UCSD-AML1 (cell line): Measurements from ENCODE around the gene FAM20C.
"Not testable (repeated sequence)": the region's sequence is repeated elsewhere in the genome, so short reads cannot be mapped to it uniquely, and the experiment has no call there.

Experiments used
- DNase-seq: peaks from one replicate; lab custom pipeline; 2025; ENCODE audit not compliant: unreplicated experiment; lab: John Stamatoyannopoulos, UW

Gene FAM20C

DNA sequence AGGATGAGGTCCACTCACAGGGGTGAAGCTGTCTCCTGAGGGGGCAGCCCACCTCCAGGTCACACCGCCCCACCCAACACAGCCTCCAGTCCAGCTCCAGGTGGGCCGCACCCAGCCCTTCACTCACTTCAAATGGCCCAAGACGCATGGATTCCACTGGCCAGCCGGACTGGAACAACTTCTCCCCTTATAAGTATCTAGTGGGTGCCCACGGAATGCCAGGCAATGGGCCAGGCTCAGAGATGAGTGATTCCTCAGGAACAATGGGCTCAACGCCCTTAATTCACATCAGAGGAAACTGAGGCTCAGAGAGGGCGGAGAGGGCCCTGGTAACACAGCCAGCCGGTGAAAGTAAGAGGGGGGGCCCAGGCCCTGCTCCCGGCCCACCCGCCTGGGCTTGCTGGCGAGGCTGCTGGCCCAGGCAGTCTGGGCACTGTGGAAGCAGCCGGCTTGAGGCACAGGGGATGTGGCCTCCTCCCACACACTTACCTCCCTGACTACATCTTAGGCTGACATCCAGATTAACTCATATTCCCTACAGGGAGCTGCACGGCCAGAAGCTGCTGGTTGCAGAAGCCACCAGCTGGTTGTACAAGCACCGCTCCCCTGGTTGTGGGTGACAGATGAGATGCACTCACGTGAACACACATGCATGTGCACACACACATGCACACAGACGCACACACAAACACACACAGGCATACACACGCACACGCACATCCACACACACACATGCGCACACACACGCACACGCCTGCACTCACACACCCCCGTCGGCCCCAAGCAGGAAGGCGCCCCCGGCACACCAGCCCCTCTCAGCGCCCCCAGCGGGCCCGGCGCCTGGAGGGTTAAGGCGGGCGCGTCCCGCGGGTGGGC lies 1.0 kb upstream of the FAM20C start:
- DNase-seq = no peak

DNA sequence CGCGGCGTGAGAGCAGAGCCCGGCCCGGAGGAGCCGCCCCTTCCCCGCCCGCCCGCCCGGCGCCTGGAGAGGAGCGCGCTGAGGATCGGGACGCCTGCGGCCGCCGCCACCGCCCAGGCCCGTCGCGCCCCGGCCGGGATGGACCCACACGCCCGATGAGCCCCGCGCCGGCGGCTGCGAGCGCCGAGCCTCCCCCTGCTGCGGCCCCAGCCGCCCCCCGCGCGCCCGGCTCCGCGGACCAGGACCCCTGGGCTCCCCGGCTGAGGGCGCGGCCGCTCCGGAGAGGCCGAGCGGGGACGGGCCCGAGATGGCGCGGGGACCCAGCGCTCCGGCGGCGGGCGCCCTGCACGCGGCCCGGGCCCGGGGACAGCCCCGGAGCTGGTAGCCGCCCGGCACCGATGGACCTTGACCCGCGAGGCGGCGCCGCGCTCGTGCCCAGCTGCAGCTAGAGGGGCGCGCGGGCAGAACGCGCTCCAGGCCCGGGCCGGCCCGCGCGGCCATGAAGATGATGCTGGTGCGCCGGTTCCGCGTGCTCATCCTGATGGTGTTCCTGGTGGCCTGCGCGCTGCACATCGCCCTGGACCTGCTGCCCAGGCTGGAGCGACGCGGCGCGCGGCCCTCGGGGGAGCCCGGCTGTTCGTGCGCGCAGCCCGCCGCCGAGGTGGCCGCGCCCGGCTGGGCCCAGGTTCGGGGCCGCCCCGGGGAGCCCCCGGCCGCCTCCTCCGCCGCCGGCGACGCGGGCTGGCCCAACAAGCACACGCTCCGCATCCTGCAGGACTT lies 520 bp downstream of the FAM20C start:
- no peak for DNase-seq

DNA sequence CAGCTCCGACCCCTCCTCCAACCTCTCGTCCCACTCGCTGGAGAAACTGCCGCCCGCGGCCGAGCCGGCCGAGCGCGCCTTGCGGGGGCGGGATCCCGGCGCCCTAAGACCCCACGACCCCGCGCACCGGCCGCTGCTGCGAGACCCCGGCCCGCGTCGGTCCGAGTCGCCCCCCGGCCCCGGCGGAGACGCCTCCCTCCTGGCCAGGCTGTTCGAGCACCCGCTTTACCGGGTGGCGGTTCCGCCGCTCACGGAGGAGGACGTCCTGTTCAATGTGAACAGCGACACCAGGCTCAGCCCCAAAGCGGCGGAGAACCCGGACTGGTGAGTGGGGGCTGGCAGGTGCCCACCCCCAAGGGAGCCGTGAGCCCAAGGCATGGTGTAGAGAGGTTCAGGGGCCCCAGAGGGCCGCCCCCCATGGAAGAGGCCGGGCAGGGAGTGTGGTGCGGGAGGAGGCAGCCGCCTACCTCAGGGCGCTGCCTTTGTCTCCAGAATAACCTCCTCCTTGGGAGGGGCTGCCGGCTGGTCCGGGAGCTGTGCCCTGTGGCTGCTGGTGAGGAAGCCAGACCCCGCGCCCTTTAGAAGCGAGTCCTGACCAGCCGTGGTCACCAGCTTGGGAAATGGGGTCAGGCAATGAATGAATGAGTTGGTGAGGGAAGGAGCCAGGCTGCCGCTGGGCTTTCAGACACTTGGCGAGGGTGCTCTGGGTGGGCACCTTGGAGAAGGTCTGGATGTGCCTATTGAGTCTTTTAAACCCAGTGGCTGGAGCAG lies 1.3 kb downstream of the FAM20C start:
- no peak for DNase-seq

DNA sequence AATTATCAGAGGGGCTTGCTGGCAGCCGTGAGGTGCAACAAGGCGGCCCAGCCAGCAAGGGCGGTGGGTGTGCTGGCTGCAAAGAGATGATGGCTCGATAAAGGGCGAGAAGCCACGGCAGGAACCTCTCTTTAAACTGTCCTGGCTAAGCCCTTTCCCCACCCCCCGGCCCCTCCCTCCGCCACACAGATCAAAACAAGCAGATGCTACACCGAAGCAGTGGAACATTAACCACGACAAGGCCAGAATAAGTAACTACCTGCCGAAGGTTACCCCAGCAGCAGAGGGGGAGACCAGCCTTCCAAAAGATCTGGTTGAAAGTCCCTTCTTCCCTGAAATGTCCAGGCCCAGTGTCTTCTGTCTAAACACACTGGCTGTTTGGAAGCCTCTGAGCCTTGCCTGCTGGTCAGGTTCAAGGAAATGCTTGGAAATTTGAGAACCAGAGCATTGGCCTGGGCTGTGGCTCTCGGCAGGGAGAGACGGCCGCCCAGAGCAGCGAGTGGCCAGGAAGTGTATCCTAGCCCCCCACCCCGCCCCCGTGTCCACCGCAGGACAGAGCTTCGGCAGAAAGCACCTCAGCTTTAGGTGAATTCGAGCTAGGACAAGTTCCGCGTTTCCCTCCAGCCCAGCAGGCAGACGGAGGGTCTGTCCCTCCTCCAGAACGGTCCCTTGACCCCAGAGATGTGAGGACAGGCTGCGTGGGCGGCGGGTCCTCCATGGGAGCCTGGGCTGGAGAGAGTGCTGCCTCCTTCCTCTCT lies 2.1 kb downstream of the FAM20C start:
- no peak for DNase-seq

DNA sequence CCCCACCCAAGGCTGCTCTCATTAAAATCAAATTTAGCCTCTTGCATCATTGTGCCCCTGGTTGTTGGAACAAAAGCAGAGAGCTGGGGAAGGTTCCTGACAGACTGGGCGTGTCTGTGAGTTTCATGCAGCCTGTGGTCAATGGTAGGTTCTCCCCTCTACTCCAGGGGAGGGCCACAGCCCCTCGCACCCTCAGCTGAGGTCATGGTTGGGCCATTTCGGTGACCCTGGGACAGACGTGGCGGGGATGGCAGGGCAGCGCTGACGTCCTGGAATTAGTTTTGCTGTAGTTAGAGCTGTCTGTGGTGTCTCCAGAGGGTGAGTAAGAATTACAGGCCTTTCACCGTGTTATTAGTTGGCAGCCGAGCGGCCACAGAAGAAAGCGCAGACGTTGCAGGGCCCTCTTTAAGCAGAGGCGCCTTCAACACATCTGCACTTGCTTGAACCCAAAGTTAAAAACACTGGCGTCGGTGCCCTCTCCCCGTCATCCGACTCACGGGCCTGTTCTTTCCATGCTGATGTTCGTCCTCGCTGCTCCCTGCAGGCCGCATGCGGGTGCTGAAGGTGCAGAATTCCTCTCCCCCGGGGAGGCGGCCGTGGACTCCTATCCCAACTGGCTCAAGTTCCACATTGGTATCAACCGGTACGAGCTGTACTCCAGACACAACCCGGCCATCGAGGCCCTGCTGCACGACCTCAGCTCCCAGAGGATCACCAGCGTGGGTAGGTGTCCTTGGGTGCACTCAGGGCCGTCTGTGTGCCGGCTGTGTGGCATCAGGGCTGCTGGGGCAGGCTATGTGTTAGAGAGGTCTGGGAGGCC lies 2.8 kb downstream of the FAM20C start:
- no peak for DNase-seq

DNA sequence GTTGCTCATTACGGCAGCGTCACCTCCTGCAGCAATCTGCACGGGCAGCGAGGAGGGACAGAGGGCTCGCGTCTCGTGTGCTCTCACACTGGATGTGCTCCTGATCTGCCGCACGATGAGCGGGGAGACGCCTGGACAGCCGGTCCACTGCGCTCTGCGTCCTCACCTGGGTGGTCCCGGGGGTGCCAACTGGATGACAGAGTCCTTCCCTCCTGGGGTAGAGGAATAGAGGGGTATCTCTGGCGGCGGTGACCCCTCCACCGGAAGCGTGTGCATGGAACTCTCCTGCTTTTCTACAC lies 3.4 kb downstream of the FAM20C start:
- DNase-seq = no peak

DNA sequence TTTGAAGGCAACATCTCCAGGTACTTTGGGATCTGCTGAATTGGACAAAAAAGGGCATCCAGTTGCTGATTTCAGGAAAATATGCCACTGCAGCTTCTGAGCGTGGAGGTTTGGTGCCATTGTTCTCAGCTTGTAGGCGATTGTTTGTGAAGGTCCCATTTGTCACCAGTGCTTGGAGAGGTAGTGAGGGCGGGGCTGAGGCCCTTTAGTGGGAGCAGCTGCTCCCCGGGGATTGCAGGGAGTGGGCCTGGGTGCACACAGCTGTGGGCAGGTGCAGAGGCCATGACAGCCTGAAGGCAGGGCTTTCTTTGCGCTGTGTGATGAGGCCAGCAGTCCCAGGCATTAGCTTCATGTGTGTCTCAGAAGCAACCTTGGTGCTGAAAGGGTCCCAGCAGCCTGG lies 3.9 kb downstream of the FAM20C start:
- no peak for DNase-seq

DNA sequence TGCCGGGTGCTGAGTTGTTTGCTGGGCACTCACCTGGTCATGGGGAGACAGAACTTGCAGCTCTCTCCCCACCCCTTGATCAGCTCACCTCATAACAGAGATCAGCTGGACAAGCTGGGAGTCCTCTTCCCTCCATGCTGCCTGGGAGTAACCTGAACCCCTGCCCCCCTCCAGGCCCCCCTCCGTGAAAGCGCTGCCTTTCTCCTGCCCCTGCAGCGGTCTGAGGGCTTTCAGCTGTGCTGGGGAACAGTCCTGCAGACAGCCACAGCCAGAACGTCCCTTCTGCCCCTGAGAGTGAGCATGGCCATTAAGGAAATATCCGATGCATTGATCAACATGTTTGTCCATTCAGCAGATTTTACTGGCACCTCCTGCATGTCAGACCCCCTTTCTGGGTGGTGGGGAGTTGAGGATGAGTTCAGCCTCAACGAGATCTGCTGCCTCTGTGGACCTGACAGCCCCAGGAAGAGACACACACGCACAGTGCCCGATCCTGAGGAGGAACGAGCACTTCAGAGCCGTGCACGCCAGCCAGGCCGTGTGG lies 4.5 kb downstream of the FAM20C start:
- DNase-seq = no peak

DNA sequence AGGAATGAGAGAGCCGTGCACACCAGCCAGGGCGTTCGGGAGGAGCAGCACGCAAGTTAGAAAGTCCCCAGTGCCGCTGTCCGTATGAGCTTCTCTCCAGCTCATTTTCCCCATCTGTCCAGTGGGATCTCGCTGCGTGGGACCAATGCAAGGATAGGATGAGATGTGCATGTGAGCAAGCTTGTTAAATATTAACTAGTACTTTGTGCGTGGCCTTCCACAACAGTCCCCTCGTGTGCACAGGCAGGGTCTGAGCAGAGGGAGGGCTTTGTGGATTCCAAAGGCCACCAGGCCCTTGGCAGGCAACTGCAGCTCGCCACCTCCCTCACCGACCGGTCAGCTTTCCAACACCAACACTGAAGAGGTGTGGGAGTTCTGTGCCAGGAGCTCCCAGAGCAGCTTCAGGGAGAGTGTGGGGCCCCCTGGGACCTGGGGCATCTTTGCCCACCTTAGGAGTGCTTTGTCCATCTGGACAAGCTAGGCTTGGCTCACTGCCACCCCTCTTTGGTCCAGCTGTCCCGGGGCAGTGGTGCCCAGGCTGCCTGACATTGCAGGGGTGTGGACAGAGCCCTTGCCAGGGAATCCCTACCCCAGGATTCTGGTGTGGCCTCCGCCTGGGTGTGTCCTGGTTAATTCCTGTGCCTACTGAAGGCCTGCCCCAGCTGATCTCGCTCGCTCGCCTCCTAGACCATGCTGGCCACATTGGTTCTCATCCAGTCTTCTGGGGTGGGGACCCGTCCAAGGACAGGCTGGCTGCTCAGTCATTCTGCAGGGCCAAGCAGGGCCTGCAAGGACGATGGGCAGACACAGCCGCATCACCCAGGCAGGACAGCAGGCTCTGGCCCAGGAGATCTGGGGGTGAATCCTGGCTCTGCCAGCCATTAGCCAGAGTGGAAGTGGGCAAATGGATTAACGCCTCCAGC lies 5.3 kb downstream of the FAM20C start:
- DNase-seq = no peak

DNA sequence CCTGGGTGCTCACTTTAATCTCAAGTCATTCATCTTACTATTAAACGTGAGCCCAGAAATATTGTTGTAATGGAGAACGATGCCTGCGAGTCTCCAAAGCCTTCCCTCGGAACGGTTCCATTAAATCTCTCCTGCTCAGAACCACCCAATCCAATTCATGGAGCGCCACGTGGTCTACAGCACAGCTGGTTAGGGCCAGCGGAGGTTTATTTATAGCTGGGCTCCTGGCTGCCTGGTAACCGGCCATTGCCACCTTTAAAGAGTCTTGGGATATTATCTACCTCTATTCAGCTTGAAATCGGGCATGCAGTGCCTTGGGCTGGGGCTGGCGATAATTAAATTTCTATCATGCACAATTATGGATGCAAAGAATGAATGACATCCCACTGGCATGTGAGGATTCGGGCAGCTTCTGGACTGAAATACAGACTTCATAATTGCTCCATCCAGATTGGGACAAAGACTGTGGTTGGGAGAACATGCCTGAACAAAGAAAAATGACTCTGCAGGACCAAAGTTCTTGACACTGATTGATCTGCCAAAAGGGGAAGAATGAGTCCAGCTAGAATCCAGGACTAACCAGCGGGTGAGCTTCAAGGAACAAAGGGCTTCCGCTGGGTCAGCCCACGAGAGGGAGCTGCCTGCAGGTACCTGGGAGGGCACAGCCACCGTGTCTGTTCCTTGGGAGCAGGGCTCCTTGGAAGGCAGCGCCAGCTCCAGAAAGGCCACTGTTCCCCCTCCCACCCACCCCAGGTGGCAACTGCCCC lies 7.3 kb downstream of the FAM20C start:
- no peak for DNase-seq

DNA sequence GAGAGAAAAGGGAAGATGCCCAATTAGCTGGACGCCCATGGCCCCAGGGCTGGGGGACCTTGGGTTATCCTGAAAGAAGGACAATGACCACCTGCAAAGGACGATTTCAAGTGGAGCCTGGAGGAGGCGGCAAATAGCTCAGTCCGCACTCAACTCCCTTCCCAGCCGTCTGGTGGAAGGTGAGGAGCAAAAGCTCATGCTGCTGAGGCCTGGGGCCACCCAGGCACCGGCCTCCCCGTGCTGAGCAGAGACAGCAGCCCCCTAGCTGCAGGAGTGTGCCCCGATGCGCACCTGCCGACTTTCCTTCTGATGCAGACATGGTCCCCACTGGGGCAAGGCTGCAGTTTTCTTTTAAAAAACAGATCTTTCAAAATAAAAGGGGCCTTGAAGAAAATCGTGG lies 7.9 kb downstream of the FAM20C start:
- DNase-seq = no peak

DNA sequence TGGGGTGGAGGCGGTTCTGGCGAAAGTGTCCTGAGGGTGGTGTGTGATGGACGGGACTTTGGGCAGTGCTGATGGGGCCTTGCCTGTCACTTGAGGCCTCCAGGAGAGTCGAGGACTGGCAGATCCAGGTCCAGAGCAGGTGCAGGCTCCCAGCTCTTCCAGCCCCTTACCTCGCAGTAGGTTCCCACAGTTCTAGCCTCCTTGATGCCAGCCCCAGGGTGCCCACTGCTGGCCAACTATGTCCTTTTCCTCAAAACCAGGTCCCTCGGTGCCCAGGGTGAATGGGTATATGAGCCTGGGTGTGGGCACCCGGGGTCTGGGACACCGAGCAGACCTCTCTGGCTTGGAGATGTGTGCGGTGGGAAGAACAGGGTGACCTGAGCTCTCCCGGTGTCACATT lies 8.3 kb downstream of the FAM20C start:
- DNase-seq = no peak

DNA sequence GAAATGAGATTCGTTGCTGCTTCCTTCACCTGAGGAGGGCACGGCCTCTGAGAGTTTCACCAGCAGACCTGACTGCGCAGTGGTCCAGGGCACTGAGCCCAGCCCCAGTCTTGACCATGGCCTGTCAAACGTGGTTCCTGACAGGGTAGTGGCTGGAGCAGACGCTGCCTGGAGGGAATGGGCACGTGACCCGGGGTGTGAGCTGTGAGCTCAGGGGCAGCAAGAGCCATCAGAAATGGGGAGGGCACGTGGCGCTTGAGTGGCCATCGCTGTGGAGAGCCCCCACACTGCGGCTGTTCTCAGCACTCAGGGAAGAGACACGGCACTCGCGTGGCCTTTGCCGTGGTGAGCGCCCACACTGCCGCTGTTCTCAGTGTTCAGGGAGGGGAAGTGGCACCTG lies 12.0 kb downstream of the FAM20C start:
- no peak for DNase-seq

DNA sequence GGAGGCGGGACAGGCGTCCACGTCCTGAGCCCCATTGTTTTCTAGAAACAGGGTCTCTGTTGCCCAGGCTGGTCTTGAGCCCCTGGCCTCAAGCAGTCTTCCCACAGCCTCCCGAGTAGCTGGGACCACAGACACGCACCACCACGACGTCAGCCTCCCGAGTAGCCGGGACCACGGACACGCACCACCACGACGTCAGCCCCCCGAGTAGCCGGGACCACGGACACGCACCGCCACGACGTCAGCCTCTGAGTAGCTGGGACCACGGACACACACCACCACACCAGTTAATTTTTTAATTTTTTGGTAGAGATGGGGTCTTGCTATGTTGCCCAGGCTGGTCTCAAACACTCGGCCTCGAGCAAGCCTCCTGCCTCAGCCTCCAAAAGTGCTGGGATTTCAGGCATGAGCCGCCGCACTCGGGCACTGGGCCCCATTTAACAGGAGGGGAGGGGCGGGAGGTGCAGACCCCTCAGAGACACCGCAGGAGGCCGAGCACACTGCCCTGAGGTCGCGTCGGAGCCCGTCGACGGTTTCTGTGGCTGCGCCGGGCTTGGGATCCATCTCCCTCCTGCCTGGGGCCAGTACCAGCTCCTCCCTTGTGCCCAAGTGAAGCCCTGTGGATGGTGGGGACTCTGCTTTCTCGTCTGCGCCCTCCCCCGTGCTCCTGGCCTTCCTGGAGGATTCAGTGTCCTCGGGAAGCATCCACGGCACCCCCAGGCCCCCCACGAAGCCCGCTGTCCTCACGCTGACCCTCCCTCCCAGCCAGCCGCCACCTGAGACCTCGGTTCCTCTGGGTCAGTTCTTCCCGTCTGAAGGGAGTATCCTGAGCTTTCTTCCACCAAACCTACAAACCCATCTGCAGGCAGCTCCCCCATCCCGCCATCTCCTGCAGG lies 13.0 kb downstream of the FAM20C start:
- no peak for DNase-seq

DNA sequence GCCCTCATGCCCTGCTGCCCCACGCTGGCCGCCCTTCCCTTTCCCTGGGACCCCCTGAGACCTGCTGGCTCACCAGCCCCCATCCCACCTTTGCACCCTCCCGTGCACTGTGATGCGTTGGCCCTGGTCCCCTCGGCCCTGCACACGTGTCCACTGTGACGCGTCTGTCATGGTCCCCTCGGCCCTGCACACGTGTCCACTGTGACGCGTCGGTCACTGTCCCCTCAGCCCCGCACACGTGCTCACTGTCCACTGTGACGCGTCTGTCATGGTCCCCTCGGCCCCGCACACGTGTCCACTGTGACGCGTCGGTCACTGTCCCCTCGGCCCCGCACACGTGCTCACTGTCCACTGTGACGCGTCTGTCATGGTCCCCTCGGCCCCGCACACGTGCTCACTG lies 14.0 kb downstream of the FAM20C start:
- not testable (repeated sequence) for DNase-seq

DNA sequence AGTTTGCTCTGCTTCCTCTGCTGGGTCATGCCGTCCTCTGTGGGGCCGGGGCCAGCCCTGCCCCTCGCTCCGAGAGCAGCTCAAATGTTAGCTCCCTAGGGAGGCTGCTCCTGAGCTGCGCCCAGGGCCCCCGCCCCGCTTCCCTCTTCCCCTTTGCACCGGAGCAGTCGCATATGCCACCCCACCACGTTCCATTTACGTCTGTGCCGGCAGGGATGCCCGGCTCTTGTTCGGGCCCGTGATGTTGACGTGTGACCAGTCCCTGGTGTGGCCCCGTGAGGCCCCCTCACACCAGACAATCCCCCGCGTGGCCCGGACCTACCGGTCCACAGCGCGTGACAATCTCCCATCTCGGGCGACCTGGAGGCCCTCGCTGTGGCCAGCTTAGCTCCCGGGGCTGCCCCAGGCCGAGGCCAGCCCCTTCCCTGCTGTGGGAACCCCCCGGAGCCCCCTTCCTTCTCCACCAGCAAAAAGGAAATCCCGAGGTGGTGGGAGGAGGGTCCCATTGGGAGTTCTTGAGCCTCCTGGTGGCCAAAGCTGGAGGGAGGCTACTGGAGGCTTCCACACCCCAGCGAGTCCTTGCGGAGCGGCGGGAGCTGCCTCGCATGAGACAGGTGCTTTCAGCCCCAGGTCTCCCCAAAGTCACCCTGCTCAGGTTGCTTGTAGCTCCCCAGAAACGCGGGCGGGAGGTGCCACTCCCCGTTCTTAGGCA lies 15.2 kb downstream of the FAM20C start:
- no peak for DNase-seq
